GM18519 (cell line): ENCODE data around the gene NHP2.
"Not testable (repeated sequence)": the region's sequence is repeated elsewhere in the genome, so short reads cannot be mapped to it uniquely, and the experiment has no call there.

ENCODE experiments used
- ATAC-seq: cut with Tn5 transposase; IDR thresholded peaks from one replicate; pipeline ENCODE4 v1.9.1; 2021; ENCODE audit warnings: mild to moderate bottlenecking, moderate library complexity; ENCODE audit not compliant: unreplicated experiment, low FRiP score

The NHP2 gene

DNA sequence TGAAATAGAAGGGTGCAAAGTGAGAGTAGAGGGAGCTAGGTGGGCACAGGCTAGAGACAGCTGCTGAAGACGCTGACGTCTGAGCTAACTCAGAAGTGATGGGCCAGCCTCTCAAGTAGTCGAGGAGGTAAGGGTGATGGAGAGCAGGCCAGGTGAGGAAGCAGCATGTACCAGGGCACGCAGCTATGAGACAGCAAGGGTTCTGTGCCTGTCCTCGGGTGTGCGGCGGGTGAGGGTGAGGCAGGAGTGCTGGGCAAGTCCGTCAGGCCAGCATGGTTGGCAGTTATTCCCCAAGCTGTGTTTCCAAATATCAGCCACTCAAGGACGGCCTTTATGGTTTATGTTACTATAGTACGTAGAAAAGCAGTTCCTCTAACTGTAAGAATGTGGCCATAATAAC, 16.7 kb downstream of the NHP2 start:
- ATAC-seq: no peak

DNA sequence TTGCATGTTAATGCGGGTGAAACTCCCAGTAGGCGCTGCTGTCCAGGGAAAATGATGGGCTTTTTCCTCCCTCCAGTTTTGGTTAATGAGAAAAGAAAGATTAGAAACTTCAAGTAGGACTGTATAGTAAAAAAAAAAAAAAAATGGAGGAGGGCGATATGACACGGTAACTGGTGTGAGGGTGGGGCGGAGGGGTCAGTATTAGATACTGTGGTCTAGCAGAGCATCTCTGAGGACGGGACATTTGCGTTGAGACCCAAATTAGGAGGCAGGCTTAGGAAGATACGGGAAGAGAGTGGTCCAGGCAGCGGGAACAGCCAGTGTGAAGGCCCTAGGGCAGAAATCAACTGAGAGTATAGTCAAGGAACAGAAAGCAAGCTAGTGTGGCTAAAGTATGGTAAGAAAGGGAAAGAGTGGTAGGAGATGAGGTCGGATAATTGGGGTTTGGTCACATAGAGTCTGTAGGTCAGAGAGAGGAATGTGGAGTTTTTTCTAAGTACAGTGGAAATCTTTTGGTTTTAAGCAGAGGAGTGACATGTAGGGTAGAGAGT, 22.2 kb downstream of the NHP2 start:
- no peak for ATAC-seq

DNA sequence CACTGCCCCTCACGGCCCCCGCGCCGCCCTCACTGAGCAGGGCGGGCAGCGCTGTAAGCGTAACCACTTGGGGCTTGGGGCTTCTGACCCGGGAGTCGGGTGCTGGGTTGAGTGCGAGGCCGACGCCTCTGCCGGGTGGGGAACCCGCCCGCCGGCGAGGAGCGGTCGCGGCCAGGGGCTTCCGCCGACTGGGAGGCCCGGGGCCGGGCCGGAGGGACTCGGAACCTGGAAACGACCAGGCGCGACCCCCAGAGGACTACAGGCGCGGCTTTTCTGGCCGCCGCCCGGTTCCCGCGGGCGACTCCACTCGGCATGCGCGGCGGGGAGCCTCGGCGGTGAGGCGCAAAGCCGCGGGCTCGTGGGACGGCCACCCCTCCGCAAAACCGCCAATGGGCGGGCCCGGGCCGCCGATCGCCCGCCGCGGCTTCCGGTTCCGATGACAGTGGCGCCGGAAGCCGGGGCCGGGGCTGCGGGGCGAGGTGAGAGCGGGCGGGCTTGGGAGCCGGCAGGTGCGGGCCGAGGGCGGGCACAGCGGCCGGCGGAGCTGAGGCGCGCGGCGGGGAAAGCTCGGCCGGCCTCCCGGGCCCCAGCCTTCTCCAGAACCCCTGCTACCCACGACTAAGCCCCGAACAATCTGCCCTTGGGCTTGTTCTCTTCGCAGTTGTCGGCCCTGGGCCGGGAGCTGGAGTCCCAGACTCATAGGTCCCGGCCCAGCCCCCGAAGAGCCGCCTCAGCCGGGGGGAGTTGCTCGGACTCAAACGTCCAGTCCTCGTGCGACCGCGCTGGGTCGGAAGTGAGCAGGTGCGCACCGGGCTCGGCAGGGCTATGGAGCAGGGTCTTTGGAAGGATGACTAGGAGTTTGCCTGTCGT, 22.9 kb downstream of the NHP2 start, which contains the start of gene RMND5B:
TSS of gene RMND5B (plus strand) at position 439 of the 870 bp plus-strand sequence. CDS start 7,106 bp downstream, outside the sequence.
- ATAC-seq: peak; percentile 75

DNA sequence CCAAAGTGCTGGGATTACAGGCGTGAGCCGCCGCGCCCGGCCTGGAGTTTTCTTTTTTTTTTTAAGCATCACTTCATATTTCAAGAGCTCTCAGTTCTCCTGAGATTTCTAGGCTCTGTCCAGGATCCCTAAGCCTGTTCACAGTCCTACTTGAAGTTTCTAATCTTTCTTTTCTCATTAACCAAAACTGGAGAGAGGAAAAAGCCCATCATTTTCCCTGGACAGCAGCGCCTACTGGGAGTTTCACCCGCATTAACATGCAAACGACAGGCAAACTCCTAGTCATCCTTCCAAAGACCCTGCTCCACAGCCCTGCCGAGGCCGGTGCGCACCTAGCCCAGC, 23.5 kb downstream of the NHP2 start:
- not testable (repeated sequence) for ATAC-seq

DNA sequence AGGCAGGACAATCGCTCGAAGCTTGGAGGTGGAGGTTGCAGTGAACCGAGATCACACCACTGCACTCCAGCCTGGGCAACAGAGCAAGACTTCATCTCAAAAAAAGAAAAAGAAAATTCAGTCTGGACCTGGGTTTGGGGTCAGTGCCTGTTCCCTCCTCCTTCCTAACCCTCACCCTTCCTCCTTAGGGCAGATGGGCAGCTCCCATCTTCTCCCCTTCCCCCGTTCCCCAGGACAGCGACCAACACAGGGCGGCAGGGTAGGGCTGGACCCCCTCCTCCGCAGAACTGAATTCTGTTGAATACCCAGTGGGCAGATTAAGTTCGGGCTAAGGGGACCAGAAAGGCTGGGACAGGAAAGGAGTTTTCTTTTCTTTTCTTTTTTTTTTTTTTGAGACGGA, 24.4 kb downstream of the NHP2 start:
- ATAC-seq: no peak

DNA sequence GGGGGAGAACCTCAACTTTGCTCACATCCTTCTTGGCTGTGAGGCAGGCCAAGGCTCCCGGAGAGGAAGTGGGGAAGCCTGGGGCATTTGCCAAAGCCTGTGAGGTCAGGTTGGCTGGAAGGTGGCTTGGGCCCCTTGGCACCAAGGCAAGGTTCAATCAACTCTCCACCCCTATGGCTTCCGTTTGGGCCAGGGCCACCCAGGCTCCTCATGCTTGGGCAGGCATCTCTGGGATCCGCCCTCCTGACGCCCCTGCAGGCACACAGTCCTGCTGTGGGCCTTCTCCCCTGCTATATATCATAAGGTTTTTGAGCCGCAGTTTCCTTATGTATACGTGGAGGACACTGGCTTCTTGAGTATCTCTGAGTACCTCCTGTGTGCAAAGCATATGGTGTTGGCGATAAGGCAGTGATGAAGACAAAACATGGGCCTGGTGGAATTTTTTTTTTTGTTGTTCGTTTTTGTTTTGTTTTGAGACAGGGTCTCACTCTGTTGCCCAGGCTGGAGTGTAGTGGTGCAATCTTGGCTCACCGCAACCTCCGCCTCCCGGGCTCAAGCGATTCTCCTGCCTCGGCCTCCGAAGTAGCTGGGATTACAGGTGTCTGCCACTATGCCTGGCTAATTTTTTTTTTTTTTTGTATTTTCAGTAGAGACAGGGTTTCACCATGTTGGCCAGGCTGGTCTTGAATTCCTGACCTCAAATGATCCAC, 26.2 kb downstream of the NHP2 start:
- not testable (repeated sequence) for ATAC-seq

DNA sequence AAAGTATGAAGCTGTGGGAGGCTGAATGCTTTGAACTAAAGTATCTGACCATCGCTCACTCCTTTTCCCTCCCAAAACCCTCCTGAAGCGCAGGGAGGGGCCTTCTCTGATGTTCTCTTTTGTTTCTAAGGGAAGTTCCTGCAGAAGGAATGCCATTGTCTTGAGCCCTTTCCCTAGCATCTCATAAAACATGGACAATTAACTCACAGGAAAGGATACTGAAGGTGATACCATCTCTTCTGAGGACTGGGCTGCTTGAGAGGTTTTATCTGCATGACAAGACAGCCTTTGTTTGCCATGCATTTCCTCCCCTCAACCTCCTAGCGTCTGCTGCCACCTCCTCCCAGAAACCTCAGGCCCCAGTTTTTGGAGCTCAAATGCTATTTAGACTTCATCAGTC, 27.1 kb downstream of the NHP2 start:
- ATAC-seq: no peak

DNA sequence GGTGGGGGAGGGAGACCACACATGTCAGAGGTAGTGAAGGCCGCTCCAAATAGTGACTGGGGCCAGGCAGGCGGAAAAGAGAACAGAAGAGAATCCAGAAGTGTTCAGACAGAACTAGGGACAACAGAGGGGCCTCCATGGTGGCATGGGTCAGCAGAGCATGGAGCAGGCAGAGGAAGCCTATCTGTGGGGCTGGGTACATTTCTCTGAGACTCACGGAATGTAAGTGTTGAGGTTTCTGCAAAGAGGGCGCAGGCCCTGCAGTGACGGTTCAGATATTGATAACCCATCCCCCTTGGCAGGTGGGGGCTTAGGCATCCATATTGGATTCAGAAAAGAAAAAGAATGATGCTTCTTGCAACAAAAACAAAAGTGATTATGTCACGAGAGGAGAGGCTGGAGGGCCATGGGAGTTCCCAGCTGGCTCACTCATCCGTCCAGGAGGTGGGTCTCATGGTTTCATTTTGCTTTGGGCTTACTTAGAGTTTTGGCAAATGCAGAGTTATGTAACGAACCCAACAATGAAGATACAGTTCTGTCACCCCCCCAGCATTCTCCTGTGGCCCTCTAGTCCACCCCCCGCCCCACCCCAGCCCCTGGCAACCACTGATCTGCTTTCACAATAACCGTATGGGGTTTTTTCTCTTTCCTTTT, 28.3 kb downstream of the NHP2 start:
- ATAC-seq: no peak

DNA sequence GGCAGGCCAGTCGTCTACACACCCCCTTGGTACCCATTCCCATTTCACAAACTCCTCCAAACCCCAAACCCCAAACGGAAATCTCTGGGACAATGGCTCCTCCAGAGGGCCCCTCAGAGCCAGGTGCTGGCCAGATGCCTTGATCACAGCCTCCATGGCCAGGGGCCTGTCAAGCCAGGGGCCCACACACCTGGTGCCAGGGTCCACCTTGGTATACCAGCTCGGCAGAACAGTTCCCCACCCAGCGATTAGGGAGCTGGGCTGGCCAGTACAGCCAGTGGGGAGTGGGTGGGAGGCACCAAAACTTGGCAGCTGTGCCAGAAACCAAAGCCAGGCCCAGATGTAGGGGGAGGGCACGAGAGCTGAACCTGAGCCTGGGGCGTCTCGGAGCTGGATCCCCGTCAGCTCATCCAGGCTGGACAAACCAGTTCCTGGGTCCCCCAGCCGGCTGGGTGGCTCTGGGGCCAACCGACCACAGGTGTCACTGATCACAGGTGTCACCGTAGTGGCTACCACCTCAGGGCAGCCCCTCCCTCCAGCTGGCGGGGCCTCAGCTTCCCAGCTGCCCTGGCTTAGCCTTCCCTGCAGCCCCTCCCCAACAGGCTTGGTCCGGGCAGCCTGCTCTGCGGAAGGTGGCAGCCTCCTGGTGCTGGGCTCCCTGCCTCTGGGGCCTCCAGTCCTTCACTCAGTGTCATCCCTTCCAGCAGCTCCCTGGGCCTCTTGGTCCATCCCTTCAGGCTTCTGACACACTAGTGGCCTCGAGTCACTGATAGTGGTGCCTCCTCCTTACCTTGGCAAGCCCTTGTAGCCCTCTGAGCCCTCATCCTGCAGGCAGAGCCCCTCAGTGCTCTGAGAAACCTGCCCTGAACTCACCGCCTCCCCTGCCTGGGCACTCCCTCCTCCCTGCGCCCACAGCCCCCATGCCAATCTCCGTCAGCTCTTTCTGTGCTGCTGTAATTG, 29.4 kb downstream of the NHP2 start:
- ATAC-seq: no peak

DNA sequence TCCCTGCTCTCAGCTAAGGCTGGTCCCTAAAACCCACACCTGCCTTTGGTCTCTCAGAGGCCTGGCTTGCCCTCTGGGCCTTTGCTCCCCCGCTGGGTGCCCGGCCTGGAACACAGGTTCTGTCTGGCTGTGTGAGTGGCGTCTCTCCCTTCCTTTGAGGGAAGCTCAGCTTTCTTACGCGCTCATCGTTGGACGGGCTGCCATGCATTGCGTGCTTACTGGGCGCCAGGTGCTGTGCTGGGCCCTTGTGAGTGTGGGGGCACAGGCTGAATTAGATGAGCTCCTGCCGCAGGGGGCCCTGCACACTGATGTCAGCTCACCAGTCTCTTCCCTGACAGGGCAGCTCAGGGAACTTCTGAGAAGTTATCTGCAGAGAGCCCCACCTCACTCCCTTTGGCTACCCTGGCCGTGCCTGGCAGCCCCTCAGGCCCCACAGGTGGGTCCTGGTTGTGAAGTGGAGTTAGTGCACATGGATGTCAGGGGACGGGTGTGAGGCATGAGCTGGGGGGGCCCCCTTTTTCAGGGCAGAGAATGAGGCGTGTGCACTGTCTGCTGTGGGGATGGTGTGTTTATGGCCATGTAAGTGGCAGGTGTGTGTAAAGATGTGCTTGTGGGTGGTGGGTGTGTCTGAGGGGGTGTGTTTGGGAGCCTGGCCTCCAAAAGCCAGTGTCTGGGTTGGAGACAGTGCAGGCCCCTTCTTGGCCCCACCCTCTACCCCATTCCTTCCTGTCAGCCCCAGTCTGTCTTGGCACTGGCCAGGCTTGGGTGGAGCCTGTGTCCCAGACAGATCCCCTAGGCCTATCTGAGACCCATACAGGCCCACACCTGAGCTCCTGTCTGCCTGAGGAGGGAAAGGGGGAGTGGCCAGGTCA, 30.4 kb downstream of the NHP2 start:
- ATAC-seq: no peak

DNA sequence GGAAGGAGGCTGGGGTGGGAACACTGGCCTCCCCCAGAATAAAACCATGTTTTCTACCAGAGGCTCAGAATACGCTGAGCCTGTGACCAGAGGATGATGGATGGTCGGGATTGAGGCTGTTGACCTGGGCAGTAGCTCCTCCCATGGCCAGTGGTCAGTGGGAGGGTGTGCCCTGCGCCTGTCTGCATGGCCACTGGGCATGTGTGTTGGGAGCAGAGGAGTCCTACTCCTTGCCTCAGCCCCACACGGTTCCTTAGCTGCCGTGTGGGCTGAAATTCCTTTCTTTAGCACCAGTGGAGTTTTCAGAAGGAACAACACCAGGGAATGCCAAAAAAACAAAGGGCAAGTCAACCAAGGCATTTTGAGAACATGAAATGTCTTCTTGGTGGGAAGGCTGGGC, 31.3 kb downstream of the NHP2 start:
- ATAC-seq: no peak

DNA sequence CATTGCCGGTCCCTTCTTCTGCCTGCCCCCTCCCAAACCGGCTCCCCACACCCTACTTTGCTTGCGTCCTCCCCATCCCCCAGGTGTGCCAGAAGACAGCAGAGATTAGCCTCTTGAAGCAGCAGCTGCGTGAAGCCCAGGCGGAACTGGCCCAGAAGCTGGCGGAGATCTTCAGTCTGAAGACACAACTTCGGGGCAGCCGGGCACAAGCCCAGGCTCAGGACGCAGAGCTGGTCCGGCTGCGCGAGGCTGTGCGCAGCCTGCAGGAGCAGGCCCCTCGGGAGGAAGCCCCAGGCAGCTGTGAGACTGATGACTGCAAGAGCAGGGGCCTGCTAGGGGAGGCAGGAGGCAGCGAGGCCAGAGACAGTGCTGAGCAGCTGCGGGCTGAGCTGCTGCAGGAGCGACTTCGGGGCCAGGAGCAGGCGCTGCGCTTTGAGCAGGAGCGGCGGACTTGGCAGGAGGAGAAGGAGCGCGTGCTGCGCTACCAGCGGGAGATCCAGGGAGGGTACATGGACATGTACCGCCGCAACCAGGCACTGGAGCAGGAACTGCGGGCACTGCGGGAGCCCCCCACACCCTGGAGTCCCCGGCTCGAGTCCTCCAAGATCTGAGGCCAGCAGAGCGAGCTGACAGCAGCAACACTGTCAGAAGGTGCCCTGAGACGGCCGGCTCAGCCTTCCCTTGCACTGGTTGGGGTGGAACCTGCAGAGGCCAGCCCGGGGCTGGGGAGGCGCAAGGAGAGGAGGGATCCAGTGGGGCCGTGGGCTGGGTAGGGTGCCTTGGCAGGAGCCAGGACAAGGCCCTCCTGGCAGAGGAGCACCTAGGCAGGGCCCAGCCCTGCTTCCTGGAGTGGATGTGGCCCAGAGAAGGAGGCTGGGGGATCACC, 32.1 kb downstream of the NHP2 start:
- no peak for ATAC-seq

DNA sequence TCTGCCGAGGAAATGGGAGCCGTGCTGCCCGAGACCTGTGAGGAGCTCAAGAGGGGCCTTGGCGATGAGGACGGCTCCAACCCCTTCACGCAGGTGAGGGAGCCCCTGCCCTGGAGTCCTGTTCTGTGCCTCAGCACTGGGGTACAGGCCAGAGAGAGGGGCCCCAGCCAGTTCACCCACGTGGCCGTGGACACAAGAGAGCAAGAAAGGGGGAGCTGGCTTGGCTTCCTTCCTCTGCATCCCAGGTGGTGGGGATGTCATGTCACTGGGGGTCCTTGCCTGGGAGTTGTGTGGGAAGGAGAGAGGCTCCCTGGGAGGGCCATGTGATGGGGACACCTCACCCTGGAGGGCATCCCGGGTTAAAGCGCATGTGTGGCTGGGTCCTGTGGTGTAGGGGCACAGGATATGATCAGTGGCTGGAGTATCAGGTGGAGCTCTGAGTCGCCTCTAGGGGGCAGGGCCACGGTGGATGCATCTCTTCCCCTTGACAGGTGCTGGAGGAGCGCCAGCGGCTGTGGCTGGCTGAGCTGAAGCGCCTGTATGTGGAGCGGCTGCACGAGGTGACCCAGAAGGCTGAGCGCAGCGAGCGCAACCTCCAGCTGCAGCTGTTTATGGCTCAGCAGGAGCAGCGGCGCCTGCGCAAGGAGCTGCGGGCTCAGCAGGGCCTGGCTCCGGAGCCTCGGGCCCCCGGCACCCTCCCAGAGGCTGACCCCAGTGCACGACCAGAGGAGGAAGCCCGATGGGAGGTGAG, 32.9 kb downstream of the NHP2 start:
- peak; percentile 76 for ATAC-seq

DNA sequence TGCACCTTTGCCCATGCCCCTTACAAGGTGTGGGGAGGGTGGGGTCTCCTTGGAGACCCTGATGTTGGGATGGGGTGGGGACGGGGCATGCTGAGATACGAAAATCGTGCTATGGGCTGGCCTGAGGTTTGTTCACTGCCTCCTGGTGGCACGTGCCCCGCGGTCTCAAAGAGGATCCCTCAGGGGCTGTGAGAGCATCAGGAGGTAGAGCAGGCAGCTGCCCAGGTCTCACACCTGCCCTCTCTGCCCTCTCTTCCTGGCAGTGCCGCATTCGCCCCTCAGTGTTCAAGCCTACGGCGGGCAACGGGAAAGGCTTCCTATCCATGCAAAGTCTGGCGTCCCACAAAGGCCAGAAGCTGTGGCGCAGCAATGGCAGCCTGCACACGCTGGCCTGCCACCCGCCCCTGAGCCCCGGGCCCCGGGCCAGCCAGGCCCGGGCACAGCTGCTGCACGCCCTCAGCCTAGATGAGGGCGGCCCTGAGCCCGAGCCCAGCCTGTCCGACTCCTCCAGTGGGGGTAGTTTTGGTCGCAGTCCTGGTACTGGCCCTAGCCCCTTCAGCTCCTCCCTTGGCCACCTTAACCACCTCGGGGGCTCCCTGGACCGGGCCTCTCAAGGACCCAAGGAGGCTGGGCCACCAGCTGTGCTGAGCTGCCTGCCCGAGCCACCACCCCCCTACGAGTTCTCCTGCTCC, 33.6 kb downstream of the NHP2 start:
- no peak for ATAC-seq

DNA sequence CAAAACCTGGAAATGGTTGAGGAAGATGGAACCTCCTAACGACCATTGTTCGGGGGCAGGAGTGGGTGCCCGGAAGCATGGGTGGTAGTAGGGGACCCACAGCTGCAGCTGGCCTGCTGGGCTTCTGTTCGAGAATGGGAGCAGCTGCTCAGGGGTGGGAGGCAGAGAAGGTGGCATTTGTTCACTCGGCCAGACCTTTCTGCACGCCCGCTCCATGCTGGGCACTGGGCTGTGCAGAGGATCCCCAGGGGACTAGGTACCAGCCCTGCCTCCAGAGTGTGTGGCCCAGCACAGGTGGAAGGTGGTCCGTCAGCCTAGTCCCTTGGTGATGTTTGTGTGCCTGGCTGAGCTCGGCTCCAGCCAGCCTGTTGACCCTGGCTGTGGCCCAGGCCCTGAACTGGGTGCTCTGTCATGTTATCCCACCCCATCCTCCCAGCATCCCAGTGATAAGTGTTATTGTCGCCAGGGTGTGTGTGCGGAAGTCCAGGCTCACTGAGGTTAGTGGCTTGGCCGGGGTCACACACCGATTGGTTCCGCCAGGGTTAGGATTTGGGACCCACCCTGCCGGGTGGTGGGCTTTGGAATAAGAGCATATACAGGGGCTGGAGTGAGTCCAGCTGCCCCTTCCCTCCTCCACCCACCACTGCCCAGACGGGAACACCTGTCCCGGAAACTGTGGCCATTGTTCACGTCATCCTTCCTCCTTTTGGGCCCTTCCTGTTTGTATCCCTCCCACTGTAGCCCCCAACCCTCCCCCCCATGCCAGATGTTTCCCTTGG, 35.6 kb downstream of the NHP2 start:
- ATAC-seq: no peak
